HG02943 (cell line): ENCODE results near the gene LAPTM5.

Experiments used
- ATAC-seq: cut with Tn5 transposase; IDR thresholded peaks from one replicate; pipeline ENCODE4 v1.9.1; 2021; ENCODE audit warnings: mild to moderate bottlenecking, low read depth, moderate library complexity; ENCODE audit not compliant: unreplicated experiment

Gene LAPTM5

DNA sequence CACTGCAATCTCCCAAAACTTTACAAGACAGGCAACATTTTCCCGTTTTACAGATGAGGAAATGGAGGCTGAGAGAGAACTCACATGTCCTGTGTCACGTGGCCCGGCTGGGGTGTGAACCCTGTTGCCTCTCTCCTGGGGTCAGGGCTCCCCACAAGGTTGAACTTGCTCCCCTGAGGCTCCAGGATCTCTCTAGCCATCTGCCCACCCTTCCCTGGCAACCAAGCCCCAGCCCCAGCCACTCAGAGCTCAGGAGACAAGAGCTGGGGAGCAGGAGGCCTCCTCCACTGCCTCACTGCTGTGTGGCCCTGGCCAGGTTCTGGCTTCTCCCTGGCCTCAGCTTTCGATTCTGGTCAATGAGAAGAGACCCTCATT lies 11.8 kb downstream of the LAPTM5 start:
- ATAC-seq = no peak

DNA sequence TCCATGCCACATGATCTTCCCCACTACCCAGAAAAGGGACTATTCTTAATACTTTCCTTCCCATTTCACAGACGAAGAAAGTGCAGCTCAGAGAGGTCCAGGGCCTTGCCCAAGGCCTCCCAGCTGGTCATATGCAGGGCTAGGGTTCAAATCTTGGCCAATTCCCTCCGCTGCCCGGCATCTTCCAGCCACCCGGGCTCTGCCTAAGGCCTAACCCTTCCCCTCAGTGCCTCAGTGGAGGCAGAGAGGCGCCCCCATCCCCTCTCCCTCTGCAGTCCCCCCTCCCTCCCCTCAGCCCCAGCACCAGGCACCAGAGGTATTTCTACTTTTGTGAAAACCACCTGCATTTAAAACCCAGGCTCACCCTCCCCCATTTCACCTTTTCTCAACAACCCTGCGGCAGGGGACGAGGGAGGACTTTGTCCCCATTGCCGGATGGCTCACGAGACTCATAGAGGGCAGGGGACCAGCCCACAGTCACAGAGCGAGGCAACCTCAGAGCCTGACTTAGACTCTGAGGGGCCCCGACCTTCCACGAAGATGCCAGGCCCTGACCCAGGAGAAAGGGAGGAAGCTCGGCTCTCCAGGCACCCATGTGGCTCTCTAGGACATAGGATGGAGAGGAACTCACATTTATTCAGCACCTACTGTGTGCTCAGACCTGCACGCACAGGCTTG lies 12.3 kb downstream of the LAPTM5 start:
- ATAC-seq = no peak

GRCh38 chr1:30744060-30744756 lies 13.4 kb downstream of the LAPTM5 start:
- no peak for ATAC-seq

DNA sequence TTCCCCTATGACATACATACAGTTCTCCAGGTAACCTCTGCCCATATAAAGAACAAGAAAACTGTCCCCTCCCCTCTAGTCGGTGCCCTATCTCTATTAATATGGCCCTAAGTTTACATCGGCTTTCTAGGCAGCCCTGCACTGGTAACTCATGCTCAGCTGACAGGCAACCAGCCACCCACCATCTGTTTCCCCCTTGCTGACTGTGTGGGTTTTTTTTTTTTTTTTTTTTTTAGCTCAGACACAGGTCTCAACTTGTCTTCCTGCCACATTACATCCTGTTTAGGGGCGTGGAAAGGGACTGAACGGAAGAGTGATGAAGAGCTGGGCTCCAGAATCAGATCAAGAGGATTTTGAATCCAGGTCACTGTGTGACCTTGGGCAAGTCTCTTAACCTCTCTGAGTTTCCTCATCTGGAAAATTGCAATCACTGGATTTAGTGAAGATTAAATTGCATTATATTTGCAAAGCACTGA lies 14.0 kb downstream of the LAPTM5 start:
- no peak for ATAC-seq

DNA sequence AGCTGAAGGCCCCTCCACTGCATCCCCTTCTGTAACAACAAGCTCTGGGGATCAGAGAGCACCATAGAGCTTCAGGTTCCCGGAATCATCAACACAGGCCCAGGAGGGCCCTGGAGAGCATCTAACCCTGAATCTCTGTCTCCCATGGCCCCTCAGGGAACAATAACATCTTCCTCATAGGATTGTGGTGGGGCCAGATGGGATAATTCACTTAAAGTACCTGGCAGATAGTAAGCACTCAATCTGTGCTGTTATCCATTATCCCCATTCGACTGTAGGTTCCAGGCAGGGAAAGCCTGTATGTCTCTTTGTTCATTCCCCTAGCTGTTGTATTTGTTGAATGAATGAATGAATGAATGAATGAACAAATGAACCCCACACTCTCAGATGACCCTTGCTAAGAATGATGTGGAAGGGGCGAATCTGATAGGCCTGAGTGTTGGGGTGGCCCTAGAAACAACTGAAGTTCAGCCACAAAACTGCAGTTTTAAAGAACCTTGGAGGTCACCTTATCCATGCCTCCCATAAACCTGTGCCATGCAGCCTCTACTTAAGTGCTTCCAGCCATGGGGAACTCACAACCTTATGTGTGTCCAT lies 14.5 kb downstream of the LAPTM5 start:
- no peak for ATAC-seq

DNA sequence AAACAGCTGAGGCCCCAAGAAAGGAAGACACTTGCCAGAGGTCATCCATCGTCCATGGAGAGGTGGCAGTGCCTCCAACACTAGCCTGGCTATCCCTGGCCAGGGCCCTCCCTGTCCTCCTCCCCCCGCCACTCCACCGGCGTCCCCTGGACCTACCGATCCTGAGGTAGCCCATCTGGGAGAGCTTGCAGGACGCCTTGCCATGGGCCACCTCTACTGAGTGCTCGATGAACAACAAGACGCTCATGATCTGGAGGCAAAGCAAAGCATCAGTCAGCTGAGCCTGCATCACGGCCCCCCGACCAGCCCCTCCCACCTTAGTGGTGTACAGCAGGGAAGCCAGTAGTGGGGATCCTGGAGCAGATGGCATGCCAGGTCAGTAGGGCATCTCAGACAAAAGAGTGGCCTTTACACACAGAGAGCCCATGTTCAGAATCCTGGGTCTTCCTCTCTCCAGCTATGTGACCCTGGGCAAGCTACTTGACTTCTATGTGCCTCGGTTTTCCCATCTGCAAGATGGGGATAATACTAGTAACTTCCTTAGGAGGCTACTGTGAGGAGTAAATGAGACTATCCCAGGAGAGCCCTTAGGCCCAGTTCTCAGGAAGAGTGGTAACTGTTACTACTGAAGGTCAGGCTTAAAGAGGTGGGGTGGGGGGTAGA lies 15.1 kb downstream of the LAPTM5 start:
- ATAC-seq = no peak

GRCh38 chr1:30741239-30741894 lies 16.2 kb downstream of the LAPTM5 start:
- no peak for ATAC-seq

- ATAC-seq = no peak
Measured at GRCh38 chr1:30740251-30741238, 17.0 kb downstream of the LAPTM5 start.

DNA sequence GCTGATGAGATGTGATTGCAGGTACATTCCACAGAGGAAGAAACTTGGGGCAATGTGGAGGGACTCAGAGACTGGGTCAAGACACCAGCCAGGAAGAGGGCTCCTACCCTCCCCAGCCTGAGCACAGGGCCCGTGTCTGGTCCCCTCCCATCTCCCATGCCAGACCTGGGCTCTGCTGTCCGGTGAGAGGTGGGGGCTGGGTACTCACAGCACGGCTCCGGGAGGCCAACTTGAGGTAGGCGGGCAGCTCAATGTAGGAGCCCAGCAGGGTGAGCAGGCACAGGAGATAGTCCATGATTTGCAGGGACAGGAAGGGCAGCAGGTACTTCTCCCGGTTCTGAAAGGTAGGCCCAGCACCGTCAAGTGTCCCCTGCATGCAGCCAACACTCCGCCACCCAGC lies 18.0 kb downstream of the LAPTM5 start:
- no peak for ATAC-seq

- ATAC-seq = no peak
Measured at GRCh38 chr1:30738715-30739559, 18.6 kb downstream of the LAPTM5 start.

- no peak for ATAC-seq
Measured at GRCh38 chr1:30738040-30738714, 19.4 kb downstream of the LAPTM5 start.

- no peak for ATAC-seq
Measured at GRCh38 chr1:30737357-30738039, 20.1 kb downstream of the LAPTM5 start.

DNA sequence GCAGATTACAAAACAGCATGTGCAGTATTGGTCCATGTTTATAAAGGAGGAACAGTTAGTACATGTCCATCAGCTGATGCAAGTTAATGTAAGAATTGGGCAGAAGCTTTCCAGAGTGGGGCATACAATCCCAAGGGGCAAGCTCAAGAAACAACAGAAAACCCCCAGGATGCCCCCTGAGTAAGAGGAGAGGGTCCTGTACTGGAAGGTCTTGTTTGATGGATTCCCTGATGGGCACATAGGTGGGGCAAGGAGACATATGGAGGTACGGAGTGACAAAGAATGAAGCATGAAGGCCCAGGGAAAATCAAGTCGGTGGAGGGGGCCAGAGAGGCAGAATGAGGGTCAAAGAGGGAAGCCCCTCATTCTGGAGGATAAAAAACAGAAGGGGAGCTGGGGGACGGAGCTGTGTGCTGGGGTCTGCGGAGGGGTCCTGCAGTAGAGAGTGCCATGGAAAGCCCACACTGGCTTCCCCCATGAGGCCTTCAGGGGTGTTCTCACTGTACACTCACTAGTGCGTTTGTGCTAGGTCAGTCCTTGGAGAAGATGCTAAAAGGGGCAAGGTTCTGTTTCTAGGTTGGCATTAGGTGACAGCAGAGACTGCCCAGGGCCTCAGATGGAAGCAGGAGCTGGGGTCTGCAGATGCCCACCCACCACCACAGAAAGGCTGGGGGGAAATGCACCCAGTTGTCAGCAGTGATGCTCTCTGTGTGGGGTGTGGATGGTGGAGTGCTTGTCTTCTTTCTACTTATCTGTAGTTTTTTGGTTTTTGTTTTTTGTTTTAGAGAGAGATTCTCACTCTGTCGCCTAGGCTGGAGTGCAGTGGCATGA lies 21.7 kb downstream of the LAPTM5 start:
- no peak for ATAC-seq

- ATAC-seq = no peak
Measured at GRCh38 chr1:30735124-30735523, 22.4 kb downstream of the LAPTM5 start.

DNA sequence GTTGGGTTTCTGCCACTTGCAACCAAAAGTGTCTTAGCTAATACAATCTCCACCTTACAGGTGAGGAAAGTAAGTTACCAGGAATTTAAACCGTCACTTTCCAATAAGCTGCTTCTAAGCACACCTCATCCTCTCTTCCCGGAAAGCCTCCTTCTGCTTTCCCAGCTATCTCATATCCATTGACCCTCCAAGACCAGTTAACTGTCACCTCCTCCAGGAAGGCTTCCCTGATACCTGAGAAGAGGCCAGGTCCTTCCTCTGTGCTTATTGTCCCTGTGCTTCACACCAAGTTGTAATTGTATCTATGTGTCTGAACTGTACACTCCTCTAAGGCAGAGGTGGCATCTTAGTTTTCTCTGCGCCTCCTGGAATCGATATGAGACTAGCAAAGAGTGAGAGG lies 23.0 kb downstream of the LAPTM5 start:
- no peak for ATAC-seq

- no peak for ATAC-seq
Measured at GRCh38 chr1:30734106-30734505, 23.5 kb downstream of the LAPTM5 start.

DNA sequence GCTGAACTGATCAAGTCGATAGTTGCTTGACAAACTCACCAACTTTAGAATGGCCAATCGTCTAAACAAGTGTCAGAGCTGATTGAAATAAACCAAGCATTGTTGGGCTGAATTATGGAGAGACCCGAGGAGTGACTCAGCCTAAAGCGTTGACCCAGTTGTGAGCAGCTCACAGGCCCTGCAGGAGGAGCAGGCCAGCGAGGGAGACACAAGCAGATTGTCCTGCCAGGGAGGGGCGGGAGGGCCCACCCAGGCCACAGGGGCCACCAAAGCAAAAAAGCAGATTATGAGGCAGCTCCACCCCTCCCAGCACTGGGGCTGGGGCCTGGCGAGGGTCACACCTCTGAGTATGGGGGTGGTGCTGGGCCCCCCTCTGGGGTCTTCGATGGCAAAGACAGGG lies 24.1 kb downstream of the LAPTM5 start:
- no peak for ATAC-seq
